A673 (cell line): ENCODE results near the gene EPB41L4A. TPM values are rescaled to one million over a fixed set of nuclear protein-coding genes. Genes with fewer than 3 reads are reported as not detected.

Experiments used
- BruUV-seq: library from RNA; stranded (reverse); fragments of 400-500 nt; replicated peaks from 2 replicates; lab custom pipeline; 2021; lab: Mats Ljungman, UMichigan
- CTCF ChIA-PET: fragments of 300-600 bp; sonication (Branson Sonifier 250); formaldehyde crosslinking; loops from one replicate; lab custom pipeline; 2022; ENCODE audit warnings: antibody characterized with exemption; lab: Charles Lee
- POLR2A ChIA-PET: fragments of 300-600 bp; sonication (Branson Sonifier 250); formaldehyde crosslinking; loops from one replicate; lab custom pipeline; 2022; ENCODE audit warnings: antibody characterized with exemption; ENCODE audit not compliant: low non-redundant PET; lab: Charles Lee
- DNase-seq: peaks from one replicate; pipeline ENCODE4 v3.0.0-alpha.2; 2015; ENCODE audit warnings: low spot score
- H3K27ac ChIP-seq: fragments of 200-600 bp; sonication (generic); 2 replicates; pipeline ENCODE4 v1.5.1; 2016; ENCODE audit warnings: mixed run types, low read depth, mild to moderate bottlenecking, mixed read lengths, antibody characterized with exemption, low read length; ENCODE audit not compliant: poor library complexity, severe bottlenecking
- H3K27me3 ChIP-seq: fragments of 200-600 bp; sonication (generic); replicated peaks from 2 replicates; pipeline ENCODE4 v1.6.1; 2017; ENCODE audit warnings: mixed run types, low read depth, mild to moderate bottlenecking, mixed read lengths, antibody characterized with exemption, low read length; ENCODE audit not compliant: insufficient read depth, poor library complexity
- H3K36me3 ChIP-seq: fragments of 200-600 bp; sonication (generic); 2 replicates; pipeline ENCODE4 v1.6.1; 2016; ENCODE audit warnings: mixed run types, mild to moderate bottlenecking, mixed read lengths, antibody characterized with exemption, low read length; ENCODE audit not compliant: insufficient read depth, poor library complexity, severe bottlenecking
- H3K4me1 ChIP-seq: fragments of 200-600 bp; sonication (generic); 2 replicates; pipeline ENCODE4 v1.6.1; 2017; ENCODE audit warnings: mixed run types, mild to moderate bottlenecking, mixed read lengths, antibody characterized with exemption, low read length; ENCODE audit not compliant: insufficient read depth, poor library complexity, severe bottlenecking
- H3K4me3 ChIP-seq: fragments of 200-600 bp; sonication (generic); 2 replicates; pipeline ENCODE4 v1.5.1; 2016; ENCODE audit warnings: low read depth, mixed run types, mild to moderate bottlenecking, mixed read lengths, low read length; ENCODE audit not compliant: poor library complexity, severe bottlenecking
- H3K9me3 ChIP-seq: fragments of 200-600 bp; sonication (generic); 2 replicates; pipeline ENCODE4 v1.6.1; 2016; ENCODE audit warnings: mixed run types, low read depth, mild to moderate bottlenecking, mixed read lengths, antibody characterized with exemption, low read length; ENCODE audit not compliant: poor library complexity, severe bottlenecking
- CTCF ChIP-seq: fragments of 300-800, 200-600 bp; sonication (generic); conservative IDR thresholded peaks from 2 replicates; pipeline ENCODE4 v1.5.1; 2017; ENCODE audit warnings: low read depth, mild to moderate bottlenecking, antibody characterized with exemption, low read length, moderate library complexity, mixed read lengths
- EZH2 ChIP-seq: fragments of 200-600 bp; sonication (generic); IDR thresholded peaks from 2 replicates; pipeline ENCODE4 v1.6.1; 2017; ENCODE audit warnings: borderline replicate concordance, low read depth, mild to moderate bottlenecking, mixed read lengths, antibody characterized with exemption, low read length; ENCODE audit not compliant: poor library complexity, severe bottlenecking
- intact Hi-C: fragments of 100-400 bp; cut with micrococcal nuclease; formaldehyde crosslinking; loops from one replicate; pipeline ENCODE4 v1.10.0; 2022; ENCODE audit not compliant: unreplicated experiment
- total RNA-seq: library from RNA; stranded (reverse); gene quantifications from 2 replicates; pipeline ENCODE4 v1.2.3, GENCODE V29; 2021

The EPB41L4A gene
- total RNA-seq, 1 experiment from 2014 or later = not detected

DNA sequence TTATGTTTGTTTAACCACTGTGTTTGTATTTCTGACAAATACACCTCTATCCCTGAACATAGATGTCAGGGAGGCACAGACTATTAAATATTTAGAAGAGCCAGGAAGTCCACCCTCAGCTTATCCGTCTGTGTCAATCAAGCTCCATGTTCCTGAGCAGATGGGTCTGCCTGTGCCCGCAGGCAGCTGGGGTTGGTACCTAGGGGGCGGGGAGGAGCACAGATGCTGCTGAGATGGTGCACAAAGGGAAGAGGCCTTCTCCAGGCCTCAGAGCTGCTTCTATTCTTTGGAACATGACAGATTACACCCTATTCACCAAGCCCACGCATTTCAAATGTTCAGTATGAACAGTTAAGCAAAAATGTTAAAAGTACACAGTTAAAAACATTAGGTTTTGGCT lies 142.1 kb downstream of the EPB41L4A start:
- Histone ChIP-seq H3K9me3 (no peaks in the 10 kb centered on the region), H3K4me1 (no peaks in the 10 kb centered on the region), H3K36me3 (no peaks in the 10 kb centered on the region), H3K4me3 (no peak overlapping the region), H3K27ac (no peak overlapping the region), H3K27me3 (no peaks in the 10 kb centered on the region)
- no peak for DNase-seq
- BruUV-seq = no TSS peak
- intact Hi-C loops = no loop called here
- TF ChIP-seq CTCF (no peak), EZH2 (no peak)
- ChIA-PET CTCF (interaction anchor here (0.5 kb wide), 1 partner anchor 149 kb away, joined by 3 read pairs; no protein-coding TSS in a partner anchor), POLR2A (no interaction called here)

DNA sequence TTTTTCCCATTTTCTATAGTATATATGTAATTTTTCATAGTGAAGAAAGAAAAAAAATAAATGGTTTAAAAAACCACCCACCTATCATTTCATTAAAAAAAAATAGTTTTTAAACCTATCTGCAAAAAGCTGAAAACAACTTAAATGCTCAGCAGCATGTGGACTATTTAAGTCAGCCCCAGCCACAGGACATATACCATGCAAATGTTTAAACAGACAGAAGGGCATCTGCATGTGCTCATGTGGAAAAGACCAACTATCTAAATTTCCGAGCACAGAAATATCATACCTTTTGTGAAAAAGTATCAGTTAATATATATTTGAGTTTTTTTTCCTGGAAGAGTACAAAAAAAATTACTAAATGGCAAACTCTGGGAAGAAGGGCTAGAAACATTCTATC lies 143.4 kb downstream of the EPB41L4A start:
- ChIA-PET POLR2A (no interaction called here), CTCF (no interaction called here)
- Histone ChIP-seq H3K4me3 (no peak overlapping the region), H3K9me3 (no peaks in the 10 kb centered on the region), H3K36me3 (no peaks in the 10 kb centered on the region), H3K27me3 (no peaks in the 10 kb centered on the region), H3K4me1 (no peaks in the 10 kb centered on the region), H3K27ac (no peak overlapping the region)
- DNase-seq = no peak
- intact Hi-C loops = no loop called here
- no TSS peak for BruUV-seq
- TF ChIP-seq CTCF (no peak), EZH2 (no peak)

- POLR2A ChIA-PET = no interaction called here
These were observed 148.5 kb downstream of the EPB41L4A start for GRCh38 chr5:112270299-112271293.

More at GRCh38 chr5:112270299-112271293, 148.5 kb downstream of the EPB41L4A start:
- Histone ChIP-seq H3K27ac (no peak overlapping the region), H3K4me3 (no peak overlapping the region), H3K9me3 (no peaks in the 10 kb centered on the region), H3K36me3 (no peaks in the 10 kb centered on the region), H3K27me3 (no peaks in the 10 kb centered on the region), H3K4me1 (no peaks in the 10 kb centered on the region)
- no peak for DNase-seq
- CTCF ChIA-PET = no interaction called here
- BruUV-seq = no TSS peak
- TF ChIP-seq CTCF (no peak), EZH2 (no peak)
- intact Hi-C loops = no loop called here
